Activated T-helper 1 cell treated with Interleukin-2 at 50 U/mL for 16 hours (primary cell): ENCODE data around the gene SP1.
"Not testable (repeated sequence)": the region's sequence is repeated elsewhere in the genome, so short reads cannot be mapped to it uniquely, and the experiment has no call there.

ENCODE experiments used
- DNase-seq: peaks from one replicate; pipeline ENCODE4 v3.0.0-alpha.2; 2020; ENCODE audit warnings: low read depth

Gene SP1

GRCh38 chr12:53361638-53362037 lies 18.3 kb upstream of the SP1 start:
- not testable (repeated sequence) for DNase-seq

GRCh38 chr12:53365245-53365904 lies 14.6 kb upstream of the SP1 start:
- no peak for DNase-seq

GRCh38 chr12:53373554-53374133 lies 6.3 kb upstream of the SP1 start:
- not testable (repeated sequence) for DNase-seq

- not testable (repeated sequence) for DNase-seq
Observed at GRCh38 chr12:53374277-53374676, 5.7 kb upstream of the SP1 start.

GRCh38 chr12:53376747-53377146 lies 3.2 kb upstream of the SP1 start:
- no peak for DNase-seq

- DNase-seq: no peak
Observed at GRCh38 chr12:53378222-53378621, 1.8 kb upstream of the SP1 start.

- no peak for DNase-seq
Observed at GRCh38 chr12:53378724-53379388, 1.1 kb upstream of the SP1 start.

GRCh38 chr12:53379389-53380103 lies 430 bp upstream of the SP1 start:
- peak; percentile 87 for DNase-seq

GRCh38 chr12:53380794-53381730 lies 1.1 kb downstream of the SP1 start:
- DNase-seq: no peak

- no peak for DNase-seq
Observed at GRCh38 chr12:53381731-53382630, 2.0 kb downstream of the SP1 start.

GRCh38 chr12:53383258-53383657 lies 3.3 kb downstream of the SP1 start:
- DNase-seq: no peak

GRCh38 chr12:53386381-53386780 lies 6.4 kb downstream of the SP1 start:
- not testable (repeated sequence) for DNase-seq

GRCh38 chr12:53388932-53389331 lies 9.0 kb downstream of the SP1 start:
- no peak for DNase-seq

- DNase-seq: no peak
Observed at GRCh38 chr12:53389702-53390101, 9.7 kb downstream of the SP1 start.

GRCh38 chr12:53391724-53392123 lies 11.7 kb downstream of the SP1 start:
- DNase-seq: no peak

GRCh38 chr12:53399896-53400295 lies 19.9 kb downstream of the SP1 start:
- no peak for DNase-seq

GRCh38 chr12:53402351-53402750 lies 22.4 kb downstream of the SP1 start:
- not testable (repeated sequence) for DNase-seq

GRCh38 chr12:53402871-53403270 lies 22.9 kb downstream of the SP1 start:
- no peak for DNase-seq

- no peak for DNase-seq
Observed at GRCh38 chr12:53410951-53411350, 31.0 kb downstream of the SP1 start.

- no peak for DNase-seq
Observed at GRCh38 chr12:53413485-53414204, 33.7 kb downstream of the SP1 start.
